GM12878 (cell line): ENCODE measurements around the gene SLC9B1. TPM values are rescaled to one million over a fixed set of nuclear protein-coding genes. Genes with fewer than 3 reads are reported as not detected.

Source experiments
- ATAC-seq: fragments of 200-7000 bp; cut with Tn5 transposase; 3 replicates; pipeline ENCODE4 v1.9.1; 2020; ENCODE audit warnings: mild to moderate bottlenecking, moderate library complexity
- BruUV-seq: library from RNA; stranded (reverse); fragments of 400-500 nt; replicated peaks from 2 replicates; lab custom pipeline; 2021; lab: Mats Ljungman, UMichigan
- CTCF ChIA-PET: fragments of 300-600 bp; sonication (Branson Sonifier 250); formaldehyde crosslinking; extraction: SDS; loops from one replicate; lab custom pipeline; 2021; ENCODE audit warnings: inconsistent platforms; lab: Yijun Ruan, JAX
- POLR2A ChIA-PET: fragments of 350-600 bp; formaldehyde crosslinking; extraction: SDS; loops from one replicate; lab custom pipeline; 2021; ENCODE audit warnings: inconsistent platforms; lab: Charles Lee
- RAD21 ChIA-PET: fragments of 300-600 bp; sonication (Branson Sonifier 250); formaldehyde crosslinking; loops from one replicate; lab custom pipeline; 2023; ENCODE audit warnings: antibody characterized with exemption; ENCODE audit not compliant: unreplicated experiment; lab: Charles Lee
- SMC1A ChIA-PET: fragments of 300-600 bp; sonication (Branson Sonifier 250); formaldehyde crosslinking; loops from one replicate; lab custom pipeline; 2023; ENCODE audit not compliant: unreplicated experiment, uncharacterized antibody; lab: Charles Lee
- DNase-seq: peaks from one replicate; pipeline ENCODE4 v3.0.0-alpha.2; 2011; ENCODE audit warnings: low read depth, low spot score
- FAIRE-seq: peaks from 3 replicates; lab custom pipeline; 2011; peaks lifted over from hg19 to GRCh38; lab: Jason Lieb, UNC
- H2AFZ ChIP-seq: 2 replicates; pipeline ENCODE4 v1.6.0; 2011; ENCODE audit warnings: low read depth, low read length, control low read depth; ENCODE audit not compliant: control insufficient read depth
- H3K27ac ChIP-seq: 2 replicates; pipeline ENCODE4 v1.5.1; 2011; ENCODE audit warnings: control low read depth; ENCODE audit not compliant: control insufficient read depth, insufficient read depth
- H3K27me3 ChIP-seq, 2 experiments: replicated peaks in 1 of 2; 2 replicates each; pipeline versions ENCODE4 v1.6.0 to v1.6.1; 2011; ENCODE audit warnings: low read length in 1 of 2; ENCODE audit not compliant: control insufficient read depth in 2 of 2, insufficient read depth in 2 of 2
- H3K36me3 ChIP-seq, 2 experiments: 2 replicates each; pipeline ENCODE4 v1.5.1; 2011; ENCODE audit warnings: low read length in 1 of 2; ENCODE audit not compliant: control insufficient read depth in 2 of 2, insufficient read depth in 2 of 2
- H3K4me1 ChIP-seq: 2 replicates; pipeline ENCODE4 v1.6.1; 2011; ENCODE audit warnings: mild to moderate bottlenecking, low read length, moderate library complexity, mixed read lengths; ENCODE audit not compliant: control insufficient read depth, insufficient read depth
- H3K4me2 ChIP-seq: 2 replicates; pipeline ENCODE4 v1.6.0; 2011; ENCODE audit warnings: control low read depth; ENCODE audit not compliant: control insufficient read depth, insufficient read depth
- H3K4me3 ChIP-seq: fragments of 200-600 bp; sonication (generic); 2 replicates; pipeline ENCODE4 v1.5.1; 2016
- H3K79me2 ChIP-seq: 2 replicates; pipeline ENCODE4 v1.6.0; 2011; ENCODE audit warnings: low read length; ENCODE audit not compliant: control insufficient read depth, insufficient read depth
- H3K9ac ChIP-seq: 2 replicates; pipeline ENCODE4 v1.8.0; 2011; ENCODE audit warnings: low read length, control low read depth, mixed read lengths; ENCODE audit not compliant: control insufficient read depth, insufficient read depth
- H3K9me3 ChIP-seq: replicated peaks from 3 replicates; pipeline ENCODE4 v1.5.1; 2011; ENCODE audit warnings: mild to moderate bottlenecking, low read length; ENCODE audit not compliant: control insufficient read depth, insufficient read depth
- H4K20me1 ChIP-seq: 2 replicates; pipeline ENCODE4 v1.6.0; 2011; ENCODE audit not compliant: control insufficient read depth, insufficient read depth
- BMI1 ChIP-seq: fragments of 450-650 bp; IDR thresholded peaks from 2 replicates; pipeline ENCODE4 v1.6.1; 2016; ENCODE audit warnings: mild to moderate bottlenecking, moderate library complexity, borderline replicate concordance
- CHD4 ChIP-seq: fragments of 200-600 bp; sonication (generic); IDR thresholded peaks from 2 replicates; pipeline ENCODE4 v1.6.1; 2016; ENCODE audit warnings: mild to moderate bottlenecking
- CREM ChIP-seq: IDR thresholded peaks from 2 replicates; pipeline ENCODE4 v1.6.1; 2014; ENCODE audit warnings: antibody characterized with exemption, low read depth
- EZH2 ChIP-seq: IDR thresholded peaks from 2 replicates; pipeline ENCODE4 v1.6.1; 2012; ENCODE audit warnings: low read depth, mild to moderate bottlenecking, control low read depth, inconsistent platforms, low read length, borderline replicate concordance; ENCODE audit not compliant: control insufficient read depth
- NBN ChIP-seq: fragments of 450-650 bp; IDR thresholded peaks from 2 replicates; pipeline ENCODE4 v1.6.1; 2016
- PAX8 ChIP-seq: fragments of 450-650 bp; IDR thresholded peaks from 2 replicates; pipeline ENCODE4 v1.6.1; 2017; ENCODE audit warnings: mild to moderate bottlenecking, moderate library complexity
- POU2F2 ChIP-seq: IDR thresholded peaks from 3 replicates; pipeline ENCODE4 v1.6.1; 2011; ENCODE audit warnings: low read depth, mild to moderate bottlenecking, low read length, borderline replicate concordance
- RB1 ChIP-seq: fragments of 450-650 bp; formaldehyde crosslinking; IDR thresholded peaks from 2 replicates; pipeline ENCODE4 v1.6.1; 2017; ENCODE audit warnings: mild to moderate bottlenecking, borderline replicate concordance
- RBBP5 ChIP-seq: fragments of 200-600 bp; sonication (generic); conservative IDR thresholded peaks from 2 replicates; pipeline ENCODE4 v1.6.1; 2016
- SREBF2 ChIP-seq: IDR thresholded peaks from 2 replicates; pipeline ENCODE4 v1.6.1; 2012; ENCODE audit warnings: mild to moderate bottlenecking, low read length
- SUPT20H ChIP-seq: IDR thresholded peaks from 2 replicates; pipeline ENCODE4 v1.6.1; 2011; ENCODE audit warnings: low read depth, mild to moderate bottlenecking, low read length, moderate library complexity, borderline replicate concordance; ENCODE audit not compliant: control insufficient read depth
- WGBS: methylation state at CpG from one replicate; pipeline ENCODE4 v1.1.6; 2016; ENCODE audit warnings: low lambda C conversion rate; ENCODE audit not compliant: insufficient replicate concordance, insufficient coverage; ENCODE audit errors: missing lambda C conversion rate; 5-methylcytosine and 5-hydroxymethylcytosine counted together
- in situ Hi-C: fragments of 300-500 bp; cut with MboI; formaldehyde crosslinking; loops from 9 replicates; pipeline ENCODE4 v1.14.3; 2018; ENCODE audit warnings: mixed read lengths
- intact Hi-C: fragments of 100-400 bp; cut with micrococcal nuclease; formaldehyde crosslinking; loops from one replicate; pipeline ENCODE4 v1.14.2; 2022; ENCODE audit not compliant: unreplicated experiment
- polyA plus RNA-seq, 11 experiments: library from polyadenylated mRNA; depleted of rRNA in 4 of 11; unstranded in 6 of 11; stranded (reverse) in 5 of 11; fragments of >200 nt; fragmentation: Nextera tagmentation in 4 of 11; fragmentation: Illumina TruSeq in 1 of 11; extraction: Ambion mirVana in 4 of 11; extraction: Trizol in 1 of 11; gene quantifications; 1 replicate in 1 of 11; 2 replicates in 10 of 11; pipeline versions ENCODE4 v1.2.1 to v1.2.3, GENCODE V29; 2011 to 2016; ENCODE audit warnings: inconsistent platforms in 2 of 11, missing spikeins in 2 of 11, low read depth in 1 of 11
- total RNA-seq, 4 experiments: library from RNA; depleted of rRNA in 3 of 4; stranded (reverse); fragments of >200 nt in 3 of 4; fragmentation: Illumina TruSeq in 1 of 4; extraction: Trizol in 1 of 4; gene quantifications; 2 replicates each; pipeline versions ENCODE4 v1.2.1 to v1.2.3, GENCODE V29; 2013 to 2021
- TF ChIP-seq, protein P1 (sequence below): fragments of 150-350 bp; IDR thresholded peaks from 2 replicates; pipeline ENCODE4 v1.6.1; 2014; ENCODE audit warnings: mild to moderate bottlenecking, low read depth, low read length
- TF ChIP-seq, protein P2 (sequence below): fragments of 450-650 bp; IDR thresholded peaks from 2 replicates; pipeline ENCODE4 v1.6.1; 2018; ENCODE audit warnings: mild to moderate bottlenecking, low read depth, moderate library complexity; ENCODE audit not compliant: partially characterized antibody
- TF ChIP-seq, protein P3 (sequence below): fragments of 450-650 bp; formaldehyde crosslinking; IDR thresholded peaks from 2 replicates; pipeline ENCODE4 v1.5.0; 2022; ENCODE audit warnings: mild to moderate bottlenecking, missing genetic modification characterization

Gene SLC9B1
- total and polyA plus RNA-seq, 10 of the 15 experiments (the other 5 are each of a cell fraction or from before 2014, with no cell fraction given) = 1.0 to 3.5 (median 1.8) TPM

DNA sequence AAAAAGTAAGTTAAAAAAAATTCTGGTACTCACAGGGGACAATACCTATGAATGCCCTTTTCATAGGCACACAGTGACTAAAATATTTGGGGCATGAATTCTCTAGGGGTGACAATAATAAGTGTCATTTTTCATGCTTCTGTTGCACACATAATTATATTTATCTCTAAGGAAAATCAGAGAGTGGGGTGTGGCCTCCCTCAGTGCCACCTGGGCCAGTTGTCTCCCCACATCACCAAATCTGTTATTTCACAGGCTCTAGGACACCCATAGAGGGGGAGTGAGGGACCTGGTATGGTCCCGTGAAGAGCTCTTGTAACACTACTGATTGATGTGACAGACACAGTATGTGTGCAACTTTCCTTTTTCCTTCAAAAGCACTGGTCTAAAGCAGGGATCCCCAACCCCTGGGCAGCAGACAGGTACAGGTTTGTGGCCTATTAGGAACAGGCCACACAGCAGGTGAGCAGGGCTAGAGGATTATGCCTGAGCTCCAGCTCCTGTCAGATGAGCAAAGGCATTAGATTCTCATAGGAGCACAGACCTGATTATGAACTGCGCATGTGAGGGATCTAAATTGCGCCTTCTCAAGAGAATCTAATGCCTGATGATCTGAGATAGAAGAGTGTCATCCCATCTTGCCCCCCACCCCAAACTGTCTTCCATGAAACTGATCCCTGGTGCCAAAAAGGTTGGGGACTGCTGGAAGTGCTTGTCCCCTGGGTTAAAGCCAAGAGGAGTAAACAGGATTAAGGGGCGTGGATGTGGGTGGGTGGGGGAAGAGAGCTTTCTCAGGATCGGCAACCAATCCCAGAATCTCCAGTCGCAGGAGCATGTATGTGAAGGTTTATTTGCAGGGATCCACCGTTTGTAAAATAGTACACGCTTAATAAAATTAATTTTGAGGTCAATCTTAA lies 856 bp downstream of the SLC9B1 start:
- 30% methylated on average over 8 of the region's 8 CpGs for WGBS
- TF ChIP-seq RBBP5 (no peak), BMI1 (no peak), SUPT20H (no peak), SREBF2 (no peak), CREM (no peak), POU2F2 (no peak), RB1 (no peak), NBN (no peak), EZH2 (no peak), PAX8 (no peak), CHD4 (no peak)
- TF ChIP-seq, protein P1, sequence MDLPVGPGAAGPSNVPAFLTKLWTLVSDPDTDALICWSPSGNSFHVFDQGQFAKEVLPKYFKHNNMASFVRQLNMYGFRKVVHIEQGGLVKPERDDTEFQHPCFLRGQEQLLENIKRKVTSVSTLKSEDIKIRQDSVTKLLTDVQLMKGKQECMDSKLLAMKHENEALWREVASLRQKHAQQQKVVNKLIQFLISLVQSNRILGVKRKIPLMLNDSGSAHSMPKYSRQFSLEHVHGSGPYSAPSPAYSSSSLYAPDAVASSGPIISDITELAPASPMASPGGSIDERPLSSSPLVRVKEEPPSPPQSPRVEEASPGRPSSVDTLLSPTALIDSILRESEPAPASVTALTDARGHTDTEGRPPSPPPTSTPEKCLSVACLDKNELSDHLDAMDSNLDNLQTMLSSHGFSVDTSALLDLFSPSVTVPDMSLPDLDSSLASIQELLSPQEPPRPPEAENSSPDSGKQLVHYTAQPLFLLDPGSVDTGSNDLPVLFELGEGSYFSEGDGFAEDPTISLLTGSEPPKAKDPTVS = no peak
- TF ChIP-seq, protein P2, sequence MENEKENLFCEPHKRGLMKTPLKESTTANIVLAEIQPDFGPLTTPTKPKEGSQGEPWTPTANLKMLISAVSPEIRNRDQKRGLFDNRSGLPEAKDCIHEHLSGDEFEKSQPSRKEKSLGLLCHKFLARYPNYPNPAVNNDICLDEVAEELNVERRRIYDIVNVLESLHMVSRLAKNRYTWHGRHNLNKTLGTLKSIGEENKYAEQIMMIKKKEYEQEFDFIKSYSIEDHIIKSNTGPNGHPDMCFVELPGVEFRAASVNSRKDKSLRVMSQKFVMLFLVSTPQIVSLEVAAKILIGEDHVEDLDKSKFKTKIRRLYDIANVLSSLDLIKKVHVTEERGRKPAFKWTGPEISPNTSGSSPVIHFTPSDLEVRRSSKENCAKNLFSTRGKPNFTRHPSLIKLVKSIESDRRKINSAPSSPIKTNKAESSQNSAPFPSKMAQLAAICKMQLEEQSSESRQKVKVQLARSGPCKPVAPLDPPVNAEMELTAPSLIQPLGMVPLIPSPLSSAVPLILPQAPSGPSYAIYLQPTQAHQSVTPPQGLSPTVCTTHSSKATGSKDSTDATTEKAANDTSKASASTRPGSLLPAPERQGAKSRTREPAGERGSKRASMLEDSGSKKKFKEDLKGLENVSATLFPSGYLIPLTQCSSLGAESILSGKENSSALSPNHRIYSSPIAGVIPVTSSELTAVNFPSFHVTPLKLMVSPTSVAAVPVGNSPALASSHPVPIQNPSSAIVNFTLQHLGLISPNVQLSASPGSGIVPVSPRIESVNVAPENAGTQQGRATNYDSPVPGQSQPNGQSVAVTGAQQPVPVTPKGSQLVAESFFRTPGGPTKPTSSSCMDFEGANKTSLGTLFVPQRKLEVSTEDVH = no peak
- TF ChIP-seq, protein P3, sequence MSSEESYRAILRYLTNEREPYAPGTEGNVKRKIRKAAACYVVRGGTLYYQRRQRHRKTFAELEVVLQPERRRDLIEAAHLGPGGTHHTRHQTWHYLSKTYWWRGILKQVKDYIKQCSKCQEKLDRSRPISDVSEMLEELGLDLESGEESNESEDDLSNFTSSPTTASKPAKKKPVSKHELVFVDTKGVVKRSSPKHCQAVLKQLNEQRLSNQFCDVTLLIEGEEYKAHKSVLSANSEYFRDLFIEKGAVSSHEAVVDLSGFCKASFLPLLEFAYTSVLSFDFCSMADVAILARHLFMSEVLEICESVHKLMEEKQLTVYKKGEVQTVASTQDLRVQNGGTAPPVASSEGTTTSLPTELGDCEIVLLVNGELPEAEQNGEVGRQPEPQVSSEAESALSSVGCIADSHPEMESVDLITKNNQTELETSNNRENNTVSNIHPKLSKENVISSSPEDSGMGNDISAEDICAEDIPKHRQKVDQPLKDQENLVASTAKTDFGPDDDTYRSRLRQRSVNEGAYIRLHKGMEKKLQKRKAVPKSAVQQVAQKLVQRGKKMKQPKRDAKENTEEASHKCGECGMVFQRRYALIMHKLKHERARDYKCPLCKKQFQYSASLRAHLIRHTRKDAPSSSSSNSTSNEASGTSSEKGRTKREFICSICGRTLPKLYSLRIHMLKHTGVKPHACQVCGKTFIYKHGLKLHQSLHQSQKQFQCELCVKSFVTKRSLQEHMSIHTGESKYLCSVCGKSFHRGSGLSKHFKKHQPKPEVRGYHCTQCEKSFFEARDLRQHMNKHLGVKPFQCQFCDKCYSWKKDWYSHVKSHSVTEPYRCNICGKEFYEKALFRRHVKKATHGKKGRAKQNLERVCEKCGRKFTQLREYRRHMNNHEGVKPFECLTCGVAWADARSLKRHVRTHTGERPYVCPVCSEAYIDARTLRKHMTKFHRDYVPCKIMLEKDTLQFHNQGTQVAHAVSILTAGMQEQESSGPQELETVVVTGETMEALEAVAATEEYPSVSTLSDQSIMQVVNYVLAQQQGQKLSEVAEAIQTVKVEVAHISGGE (CRISPR knock-in tag) = no peak

More for the DNA sequence above, 856 bp downstream of the SLC9B1 start:
- no peaks in the 10 kb centered on the region for H3K27me3 ChIP-seq
- 0 out of 4 replicates have a peak, but pooled peaks cover 0 to 2% of the 10 kb centered on the region in 2 experiments for H3K36me3 ChIP-seq
- ChIA-PET POLR2A (interaction anchor here (0.7 to 2.1 kb wide), 5 partner anchors 11 to 518 kb away, joined by 3 to 6 read pairs (median 3); partner anchors contain the start of genes MANBA, NFKB1 and UBE2D3), CTCF (interaction anchor here (0.9 to 2.8 kb wide), 7 partner anchors 10 to 82 kb away, joined by 3 to 19 read pairs (median 9); partner anchors contain the start of gene BDH2), SMC1A (interaction anchor here (0.7 to 1.4 kb wide), 6 partner anchors 9 to 409 kb away, joined by 3 to 6 read pairs (median 3); no protein-coding TSS in a partner anchor), RAD21 (interaction anchor here (0.6 to 2.2 kb wide), 7 partner anchors 9 to 258 kb away, joined by 3 to 9 read pairs (median 3); partner anchors contain the start of genes MANBA and SLC9B2)
- no peak for FAIRE-seq
- peak overlapping the region; percentile 83 for H3K4me3 ChIP-seq
- H3K4me1 ChIP-seq = peaks cover 5% of the 10 kb centered on the region; the same call in 1 of the 2 replicates
- peak overlapping the region; percentile 97 for H3K9ac ChIP-seq
- ATAC-seq = peak; percentile 28
- peak overlapping the region; percentile 87 for H3K27ac ChIP-seq
- no peaks in the 10 kb centered on the region for H4K20me1 ChIP-seq
- H3K4me2 ChIP-seq = peak overlapping the region; percentile 90
- DNase-seq = no peak
- BruUV-seq = TSS peak; percentile 88
- intact Hi-C loops (loop anchor here (2.0 to 5.0 kb wide), 2 partner anchors 80 to 671 kb away; partner anchors contain the start of genes BDH2 and SLC39A8), in situ Hi-C loops (loop anchor here (25.0 kb wide), 1 partner anchor 206 kb away; no protein-coding TSS in a partner anchor)
- no peaks in the 10 kb centered on the region; the same call in 1 of the 2 replicates for H3K79me2 ChIP-seq
- H3K9me3 ChIP-seq = no peaks in the 10 kb centered on the region
- peak overlapping the region; percentile 99 for H2AFZ ChIP-seq
